IMR-90 (cell line): ENCODE measurements around the gene EDA. TPM values are rescaled to one million over a fixed set of nuclear protein-coding genes. Genes with fewer than 3 reads are reported as not detected.

ENCODE experiments used
- ATAC-seq: fragments of 200-7000 bp; cut with Tn5 transposase; 2 replicates; pipeline ENCODE4 v1.9.1; 2020; ENCODE audit warnings: low read depth, mild to moderate bottlenecking, moderate library complexity
- BruUV-seq: library from RNA; stranded (reverse); fragments of 400-500 nt; replicated peaks from 2 replicates; lab custom pipeline; 2021; lab: Mats Ljungman, UMichigan
- CTCF ChIA-PET: fragments of 300-600 bp; formaldehyde crosslinking; extraction: SDS; loops from one replicate; lab custom pipeline; 2021; ENCODE audit warnings: antibody characterized with exemption; lab: Yijun Ruan, JAX
- POLR2A ChIA-PET: fragments of 300-600 bp; sonication (Branson Sonifier 250); formaldehyde crosslinking; loops from one replicate; lab custom pipeline; 2022; ENCODE audit warnings: antibody characterized with exemption; ENCODE audit not compliant: unreplicated experiment; lab: Charles Lee
- DNase-seq: peaks from one replicate; pipeline ENCODE4 v3.0.0; 2013
- H2AFZ ChIP-seq: replicated peaks from 2 replicates; pipeline ENCODE3; 2013; ENCODE audit warnings: low read length, mild to moderate bottlenecking; ENCODE audit not compliant: poor library complexity
- H2AK5ac ChIP-seq: 2 replicates; pipeline ENCODE4 v1.6.1; 2013; ENCODE audit warnings: low read depth, low read length, inconsistent platforms
- H2AK9ac ChIP-seq: replicated peaks from 2 replicates; pipeline ENCODE3; 2013; ENCODE audit warnings: mild to moderate bottlenecking, low read depth, low read length, moderate library complexity; ENCODE audit not compliant: poor library complexity
- H2BK120ac ChIP-seq: 2 replicates; pipeline ENCODE4 v1.6.1; 2013; ENCODE audit warnings: low read depth, low read length, inconsistent platforms
- H2BK15ac ChIP-seq: 3 replicates; pipeline ENCODE4 v1.6.1; 2013; ENCODE audit warnings: low read depth, low read length, inconsistent platforms
- H2BK20ac ChIP-seq: 2 replicates; pipeline ENCODE4 v1.6.1; 2013; ENCODE audit warnings: low read depth, mild to moderate bottlenecking, inconsistent platforms, low read length, moderate library complexity
- H2BK5ac ChIP-seq: 2 replicates; pipeline ENCODE4 v1.6.1; 2013; ENCODE audit warnings: mild to moderate bottlenecking, low read depth, low read length, inconsistent platforms; ENCODE audit not compliant: poor library complexity, severe bottlenecking
- H3K14ac ChIP-seq: replicated peaks from 2 replicates; pipeline ENCODE4 v1.6.1; 2013; ENCODE audit warnings: low read depth, low read length, inconsistent platforms
- H3K18ac ChIP-seq: 2 replicates; pipeline ENCODE4 v1.6.1; 2013; ENCODE audit warnings: low read depth, low read length, control low read depth
- H3K23ac ChIP-seq: 2 replicates; pipeline ENCODE4 v1.6.1; 2013; ENCODE audit warnings: low read depth, low read length, inconsistent platforms
- H3K27ac ChIP-seq: 2 replicates; pipeline ENCODE4 v1.5.1; 2013; ENCODE audit warnings: mild to moderate bottlenecking, control low read depth, low read length; ENCODE audit not compliant: insufficient read depth
- H3K27me3 ChIP-seq: 2 replicates; pipeline ENCODE4 v1.6.1; 2013; ENCODE audit warnings: low read length; ENCODE audit not compliant: control insufficient read depth, insufficient read depth
- H3K36me3 ChIP-seq: 2 replicates; pipeline ENCODE4 v1.6.1; 2013; ENCODE audit warnings: low read length, mixed read lengths; ENCODE audit not compliant: control insufficient read depth, insufficient read depth
- H3K4ac ChIP-seq: 2 replicates; pipeline ENCODE4 v1.6.1; 2013; ENCODE audit warnings: low read depth, low read length, inconsistent platforms
- H3K4me1 ChIP-seq: 2 replicates; pipeline ENCODE4 v1.6.1; 2013; ENCODE audit warnings: low read length, mixed read lengths; ENCODE audit not compliant: control insufficient read depth, insufficient read depth
- H3K4me2 ChIP-seq: 2 replicates; pipeline ENCODE4 v1.6.1; 2013; ENCODE audit warnings: low read depth, mild to moderate bottlenecking, control low read depth, low read length, moderate library complexity
- H3K4me3 ChIP-seq: 2 replicates; pipeline ENCODE4 v1.5.1; 2013; ENCODE audit warnings: low read depth, mild to moderate bottlenecking, control low read depth, low read length, moderate library complexity; ENCODE audit not compliant: insufficient read depth
- H3K56ac ChIP-seq: 2 replicates; pipeline ENCODE4 v1.6.1; 2013; ENCODE audit warnings: low read length, inconsistent platforms; ENCODE audit not compliant: insufficient read depth; ENCODE audit errors: extremely low read depth
- H3K79me1 ChIP-seq, 2 experiments: 2 replicates each; pipeline ENCODE4 v1.6.1; 2013; ENCODE audit warnings: low read length in 2 of 2, inconsistent platforms in 1 of 2, low read depth in 1 of 2
- H3K9ac ChIP-seq: 2 replicates; pipeline ENCODE4 v1.6.1; 2013; ENCODE audit warnings: low read depth, low read length, control low read depth
- H3K9me1 ChIP-seq: 2 replicates; pipeline ENCODE4 v1.6.1; 2013; ENCODE audit warnings: low read length, inconsistent platforms; ENCODE audit not compliant: insufficient read depth
- H3K9me3 ChIP-seq: 2 replicates; pipeline ENCODE4 v1.6.1; 2013; ENCODE audit warnings: low read length; ENCODE audit not compliant: control insufficient read depth, insufficient read depth
- H4K20me1 ChIP-seq: 2 replicates; pipeline ENCODE4 v1.6.1; 2013; ENCODE audit warnings: low read length, inconsistent platforms; ENCODE audit not compliant: insufficient read depth
- H4K5ac ChIP-seq: 2 replicates; pipeline ENCODE4 v1.6.1; 2013; ENCODE audit warnings: mild to moderate bottlenecking, low read depth, low read length, control low read depth
- H4K8ac ChIP-seq, 2 experiments: 2 replicates each; pipeline ENCODE4 v1.6.1; 2013; ENCODE audit warnings: low read depth in 2 of 2, low read length in 2 of 2, control low read depth in 1 of 2, inconsistent platforms in 1 of 2
- H4K91ac ChIP-seq: 2 replicates; pipeline ENCODE4 v1.6.1; 2013; ENCODE audit warnings: low read depth, low read length, inconsistent platforms; ENCODE audit not compliant: insufficient read depth
- CEBPB ChIP-seq: IDR thresholded peaks from 2 replicates; pipeline ENCODE4 v1.6.1; 2012; ENCODE audit warnings: low read depth, low read length, improper control_type of control experiment
- FOS ChIP-seq: fragments of 150-350 bp; IDR thresholded peaks from 2 replicates; pipeline ENCODE4 v1.6.1; 2016; ENCODE audit warnings: low read depth, low read length
- NFE2L2 ChIP-seq: fragments of 150-350 bp; IDR thresholded peaks from 2 replicates; pipeline ENCODE4 v1.6.1; 2016; ENCODE audit warnings: low read depth, mild to moderate bottlenecking, low read length
- RFX5 ChIP-seq: IDR thresholded peaks from 2 replicates; pipeline ENCODE4 v1.8.0; 2012; ENCODE audit warnings: low read depth, mild to moderate bottlenecking, low read length, moderate library complexity
- dilution Hi-C: fragments of 300-500 bp; cut with HindIII; formaldehyde crosslinking; loops from one replicate; pipeline ENCODE4 v1.14.3; 2018; ENCODE audit warnings: low sequenced_read_pairs; ENCODE audit not compliant: unreplicated experiment
- in situ Hi-C: fragments of 300-500 bp; cut with MboI; formaldehyde crosslinking; loops from 3 replicates; pipeline ENCODE4 v1.14.3; 2019; ENCODE audit warnings: low sequenced_read_pairs, inconsistent platforms, mixed read lengths
- intact Hi-C: fragments of 100-400 bp; cut with micrococcal nuclease; formaldehyde crosslinking; loops from 2 replicates; pipeline ENCODE4 v1.10.0; 2022
- microRNA-seq, 2 experiments: library from miRNA; stranded (forward) in 1 of 2; unstranded in 1 of 2; fragments of 10-50 nt in 1 of 2; fragments of <30 nt in 1 of 2; gene quantifications in 1 of 2; microRNA quantifications in 1 of 2; one replicate each; pipeline versions ENCODE3 to v1.1.0; 2013 to 2020; ENCODE audit not compliant: insufficient read depth in 1 of 2, insufficient read length in 1 of 2, unreplicated experiment in 1 of 2
- polyA plus RNA-seq, 3 experiments: library from polyadenylated mRNA; depleted of rRNA; stranded (reverse); fragments of >200 nt; gene quantifications; 2 replicates each; pipeline ENCODE4 v1.2.3, GENCODE V29; 2012; ENCODE audit warnings: low replicate concordance in 1 of 3
- small RNA-seq, 5 experiments: library from RNA; depleted of rRNA; stranded (forward); fragments of <200 nt; gene quantifications; one replicate each; pipeline ENCODE3, GENCODE V24; 2012
- total RNA-seq: library from RNA; depleted of rRNA; stranded (reverse); fragments of >200 nt; gene quantifications from 2 replicates; pipeline ENCODE4 v1.2.3, GENCODE V29; 2012; rRNA removed
- TF ChIP-seq, protein P1 (sequence below): conservative IDR thresholded peaks from 2 replicates; pipeline ENCODE4 v1.5.1; 2012; ENCODE audit warnings: mild to moderate bottlenecking, low read depth, low read length, improper control_type of control experiment

Gene EDA
- total and polyA plus RNA-seq, 2 of the 4 experiments (the other 2 are of a cell fraction), result under 0.01 TPM; not detected in 1

DNA sequence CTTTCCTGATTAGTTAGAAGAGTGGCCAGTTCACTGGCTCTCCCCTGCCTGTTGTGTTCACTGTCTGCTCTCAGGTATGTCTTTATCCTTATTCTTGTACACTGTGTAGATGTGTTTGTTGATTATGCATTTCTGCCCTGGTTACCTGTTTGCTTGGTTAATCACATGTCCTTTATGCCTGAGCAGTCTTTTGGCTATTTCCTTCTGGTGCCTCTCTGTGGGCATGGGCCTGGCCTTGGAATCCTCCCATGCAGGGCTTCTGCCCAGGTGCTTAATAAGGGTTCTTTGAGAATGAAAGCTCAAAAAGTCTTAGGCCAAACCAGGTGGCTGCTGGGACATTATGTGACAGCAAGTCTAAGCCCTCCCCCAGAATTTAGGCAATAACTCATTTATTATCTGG lies 472.8 kb downstream of the EDA start:
- Histone ChIP-seq H4K91ac (no peak overlapping the region), H3K36me3 (no peaks in the 10 kb centered on the region), H4K8ac (no peak overlapping the region; a peak in 1 of 4 replicates), H2BK120ac (peak overlapping the region; percentile 49; the same call in 1 of the 2 replicates), H3K27ac (peak overlapping the region; percentile 52; the same call in 1 of the 2 replicates), H4K20me1 (no peaks in the 10 kb centered on the region), H2AFZ (no peak overlapping the region), H2BK5ac (no peak overlapping the region), H2AK9ac (no peak overlapping the region), H2BK15ac (no peak overlapping the region), H3K4me1 (peaks cover 7% of the 10 kb centered on the region), H3K9me3 (no peaks in the 10 kb centered on the region), H3K23ac (no peak overlapping the region), H3K18ac (no peak overlapping the region; the same call in 1 of the 2 replicates), H3K79me1 (no peaks in the 10 kb centered on the region), H4K5ac (no peak overlapping the region; the same call in 1 of the 2 replicates), H2BK20ac (peak overlapping the region; percentile 25; the same call in 1 of the 2 replicates), H3K9ac (no peak overlapping the region), H3K9me1 (no peaks in the 10 kb centered on the region), H3K4me2 (no peak overlapping the region), H2AK5ac (no peak overlapping the region), H3K4ac (0 out of 2 replicates have a peak overlapping the region, but pooled peaks have one; percentile 23), H3K27me3 (peaks cover 2% of the 10 kb centered on the region), H3K14ac (0 out of 2 replicates have a peak overlapping the region, but pooled peaks have one; percentile 11), H3K4me3 (no peak overlapping the region), H3K56ac (no peak overlapping the region)
- ATAC-seq, result no peak
- in situ Hi-C loops, result no loop called here
- BruUV-seq, result no TSS peak
- dilution Hi-C loops, result no loop called here
- intact Hi-C loops, result no loop called here
- ChIA-PET POLR2A (no interaction called here), CTCF (no interaction called here)
- no peak for DNase-seq
- TF ChIP-seq RFX5, result no peak
- TF ChIP-seq NFE2L2, result no peak
- TF ChIP-seq FOS, result no peak
- no peak for TF ChIP-seq CEBPB
- TF ChIP-seq, protein P1, sequence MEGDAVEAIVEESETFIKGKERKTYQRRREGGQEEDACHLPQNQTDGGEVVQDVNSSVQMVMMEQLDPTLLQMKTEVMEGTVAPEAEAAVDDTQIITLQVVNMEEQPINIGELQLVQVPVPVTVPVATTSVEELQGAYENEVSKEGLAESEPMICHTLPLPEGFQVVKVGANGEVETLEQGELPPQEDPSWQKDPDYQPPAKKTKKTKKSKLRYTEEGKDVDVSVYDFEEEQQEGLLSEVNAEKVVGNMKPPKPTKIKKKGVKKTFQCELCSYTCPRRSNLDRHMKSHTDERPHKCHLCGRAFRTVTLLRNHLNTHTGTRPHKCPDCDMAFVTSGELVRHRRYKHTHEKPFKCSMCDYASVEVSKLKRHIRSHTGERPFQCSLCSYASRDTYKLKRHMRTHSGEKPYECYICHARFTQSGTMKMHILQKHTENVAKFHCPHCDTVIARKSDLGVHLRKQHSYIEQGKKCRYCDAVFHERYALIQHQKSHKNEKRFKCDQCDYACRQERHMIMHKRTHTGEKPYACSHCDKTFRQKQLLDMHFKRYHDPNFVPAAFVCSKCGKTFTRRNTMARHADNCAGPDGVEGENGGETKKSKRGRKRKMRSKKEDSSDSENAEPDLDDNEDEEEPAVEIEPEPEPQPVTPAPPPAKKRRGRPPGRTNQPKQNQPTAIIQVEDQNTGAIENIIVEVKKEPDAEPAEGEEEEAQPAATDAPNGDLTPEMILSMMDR, result no peak

Small RNA genes within 50 kb of the gene (microRNA-seq; reads per million reads assigned to microRNA genes)
- gene MIR676 (ENCODE audit: insufficient read depth in 1 of 2, insufficient read length in 1 of 2, unreplicated experiment in 1 of 2) (0 reads per million in 2 experiments), gene RF00012 (ENCODE audit: insufficient read depth, insufficient read length) (not detected)

Small RNA genes within 50 kb of the gene (small RNA-seq; reads per million reads assigned to genes)
- gene MIR676 (0 to 2.0 (median 0.15) reads per million in 5 experiments), gene RF00012 (0 to 0.04 (median 0) reads per million in 5 experiments)

Other genes starting within 250 kb of the EDA start
- not detected in 2 replicates for gene NALF2, start 111.8 kb upstream of the EDA start, total RNA-seq
- gene NALF2, start 111.8 kb upstream of the EDA start, polyA plus RNA-seq (2012; rRNA removed), result not detected in 2 replicates